GM19193 (cell line): ENCODE measurements around the gene DNAJC1.

ENCODE experiments used
- POLR2A ChIP-seq: IDR thresholded peaks from 4 replicates; pipeline ENCODE4 v1.6.1; 2011; ENCODE audit not compliant: insufficient read depth, insufficient read length; ENCODE audit errors: extremely low read depth

The DNAJC1 gene

DNA sequence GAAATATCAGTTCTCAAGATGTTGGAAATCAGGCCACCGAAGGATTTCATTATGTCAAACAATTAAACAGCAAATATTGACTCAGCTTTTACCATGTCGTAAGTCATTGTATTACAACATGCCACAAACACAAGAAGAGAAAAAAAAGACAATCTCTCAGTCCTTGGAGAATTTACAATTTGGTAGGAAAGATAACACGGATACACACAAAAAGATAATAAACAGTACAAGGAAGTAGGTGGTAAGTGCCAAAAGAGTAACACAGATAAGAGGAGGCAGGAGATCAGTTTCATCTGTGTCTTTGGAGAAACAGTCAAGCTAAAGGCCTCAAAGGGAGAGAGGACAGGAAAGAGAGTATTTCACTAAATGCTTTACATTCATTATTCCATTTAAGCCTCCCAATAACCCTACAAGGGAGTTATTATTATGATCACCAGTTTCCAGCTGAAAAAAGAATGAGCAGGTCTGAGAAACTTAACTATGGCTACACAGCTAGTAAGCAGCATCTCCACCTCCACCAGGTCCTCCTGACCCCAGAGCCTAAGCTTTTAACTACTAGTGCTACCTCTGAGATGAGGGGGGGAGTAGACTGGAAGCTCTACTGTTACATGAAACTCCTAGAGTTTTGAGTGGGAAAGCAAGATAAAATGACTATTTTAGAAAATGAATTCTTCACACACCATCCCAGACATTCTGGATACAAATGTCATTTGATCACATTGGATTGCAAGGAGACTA lies 13.9 kb upstream of the DNAJC1 start:
- TF ChIP-seq POLR2A, result no peak

DNA sequence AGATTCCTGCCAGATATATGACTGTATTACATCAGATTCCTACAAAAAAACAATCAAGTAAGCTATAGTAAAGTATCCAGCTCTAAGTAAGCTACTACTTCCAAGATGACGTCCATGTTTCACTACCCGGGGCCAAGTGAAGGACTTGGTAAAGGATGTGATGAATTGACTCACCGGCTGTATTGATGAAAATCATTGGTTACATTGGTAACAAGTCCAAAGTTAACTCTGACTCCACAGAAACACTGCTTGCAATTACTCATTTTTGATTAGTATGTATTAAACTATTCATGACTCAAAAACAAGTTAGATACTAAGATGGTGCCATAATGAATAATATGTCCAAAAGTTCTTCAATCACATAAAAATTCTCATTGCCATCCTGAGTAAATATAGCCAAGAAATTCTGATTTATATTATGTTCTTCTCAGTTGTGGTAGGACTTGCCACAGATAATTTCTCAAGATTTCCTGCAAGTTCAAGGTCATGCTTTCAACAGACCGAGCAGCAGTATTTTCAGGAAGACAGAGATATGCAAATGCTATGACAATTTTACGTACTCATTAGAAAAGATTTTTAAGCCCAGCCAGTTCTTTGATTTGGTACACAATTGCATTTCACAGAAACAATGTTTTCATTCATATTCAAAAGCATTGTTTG lies 12.6 kb upstream of the DNAJC1 start:
- no peak for TF ChIP-seq POLR2A

DNA sequence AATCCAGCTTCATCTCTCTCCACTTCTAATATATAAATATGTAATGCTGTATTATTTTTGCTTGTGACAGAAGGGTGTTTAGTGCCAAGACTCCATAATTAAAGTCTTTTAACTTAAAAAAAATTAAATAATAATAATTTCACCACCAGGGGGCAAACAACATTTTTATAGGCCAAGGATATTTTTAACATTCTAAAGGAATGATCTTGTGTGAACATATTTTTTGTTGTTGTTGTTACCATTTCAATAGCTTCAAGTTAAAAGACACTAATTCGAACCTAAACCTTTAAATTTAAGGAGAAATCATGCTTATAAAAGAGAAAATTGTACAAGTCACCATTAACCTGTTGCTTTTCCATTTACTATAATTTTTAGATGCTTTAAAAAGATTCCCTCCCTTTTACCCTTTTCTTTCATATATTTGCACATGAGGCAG lies 7.5 kb upstream of the DNAJC1 start:
- TF ChIP-seq POLR2A, result no peak

DNA sequence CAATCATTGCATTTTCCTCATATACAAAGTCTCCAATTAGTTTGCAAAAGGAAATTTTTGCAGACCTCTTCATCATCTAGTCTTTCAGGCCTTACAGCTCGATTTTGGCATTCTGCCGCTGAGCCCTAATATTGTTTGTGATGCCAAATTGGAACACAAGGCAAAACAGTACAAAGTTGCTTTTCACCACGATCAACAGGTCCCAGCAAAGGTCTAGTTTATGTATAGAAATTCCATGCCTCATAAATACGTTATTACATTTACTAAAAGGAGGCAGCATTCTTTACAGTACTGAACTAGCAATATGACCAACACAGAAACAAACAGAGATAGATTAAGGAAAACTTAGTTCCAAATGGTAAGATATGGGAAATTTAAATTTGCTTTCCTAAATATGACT lies 7.0 kb upstream of the DNAJC1 start:
- TF ChIP-seq POLR2A, result no peak

DNA sequence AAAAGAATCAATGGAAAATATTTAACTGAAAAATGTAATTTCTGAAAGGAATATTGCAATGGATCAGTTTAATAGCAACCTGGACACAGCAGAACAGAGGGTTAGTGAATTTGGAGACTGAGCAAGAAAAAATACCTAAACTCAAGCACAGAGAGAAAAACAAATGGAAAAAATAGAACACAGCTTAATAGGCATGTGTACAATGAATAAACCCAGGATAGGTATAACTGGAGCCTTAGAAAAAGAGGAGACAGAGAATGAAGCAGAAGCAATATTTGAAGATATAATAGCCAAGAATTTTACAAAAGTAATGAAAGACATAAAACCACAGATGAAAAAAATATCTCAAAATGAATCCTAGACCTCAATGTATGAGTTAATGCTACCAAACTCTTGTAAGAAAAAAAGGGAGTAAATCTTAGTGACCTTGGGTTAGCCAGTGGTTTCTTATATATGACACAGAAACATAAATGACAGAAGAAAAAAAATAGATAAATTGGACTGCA lies 2.9 kb upstream of the DNAJC1 start:
- TF ChIP-seq POLR2A, result no peak

DNA sequence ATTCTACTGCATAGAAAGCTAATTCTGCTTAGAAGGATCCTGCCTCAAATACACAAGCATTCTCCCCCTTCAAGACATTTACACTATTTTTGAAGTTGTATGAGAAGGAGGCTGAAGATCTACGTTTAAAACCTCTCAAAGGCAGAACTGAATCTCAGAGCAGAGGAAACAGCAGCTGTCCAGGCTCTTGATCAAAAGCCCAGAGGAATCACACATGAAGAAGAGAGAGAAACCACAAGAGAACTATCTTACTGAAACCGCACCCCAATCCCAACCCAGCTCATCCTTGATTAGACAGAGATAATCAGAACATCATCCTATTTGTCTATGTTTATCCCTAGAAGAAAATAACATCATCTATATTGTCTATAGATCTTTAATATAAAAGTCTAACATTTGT lies 2.2 kb upstream of the DNAJC1 start:
- no peak for TF ChIP-seq POLR2A

DNA sequence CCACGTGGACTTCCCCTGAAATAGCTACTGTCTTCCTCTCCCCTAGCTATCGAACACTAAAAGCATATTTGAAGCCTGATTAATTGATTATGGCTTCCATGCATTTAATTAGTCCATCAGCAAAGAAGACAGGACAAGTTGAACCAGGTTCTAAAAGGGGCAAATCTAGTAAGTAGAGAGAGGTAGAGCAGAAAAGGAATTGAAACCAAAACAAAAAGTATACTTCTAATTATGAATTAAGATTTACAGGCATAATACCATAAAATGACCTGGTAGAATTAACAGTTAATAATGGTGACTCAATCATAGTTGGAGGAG lies 393 bp upstream of the DNAJC1 start:
- TF ChIP-seq POLR2A, result no peak

DNA sequence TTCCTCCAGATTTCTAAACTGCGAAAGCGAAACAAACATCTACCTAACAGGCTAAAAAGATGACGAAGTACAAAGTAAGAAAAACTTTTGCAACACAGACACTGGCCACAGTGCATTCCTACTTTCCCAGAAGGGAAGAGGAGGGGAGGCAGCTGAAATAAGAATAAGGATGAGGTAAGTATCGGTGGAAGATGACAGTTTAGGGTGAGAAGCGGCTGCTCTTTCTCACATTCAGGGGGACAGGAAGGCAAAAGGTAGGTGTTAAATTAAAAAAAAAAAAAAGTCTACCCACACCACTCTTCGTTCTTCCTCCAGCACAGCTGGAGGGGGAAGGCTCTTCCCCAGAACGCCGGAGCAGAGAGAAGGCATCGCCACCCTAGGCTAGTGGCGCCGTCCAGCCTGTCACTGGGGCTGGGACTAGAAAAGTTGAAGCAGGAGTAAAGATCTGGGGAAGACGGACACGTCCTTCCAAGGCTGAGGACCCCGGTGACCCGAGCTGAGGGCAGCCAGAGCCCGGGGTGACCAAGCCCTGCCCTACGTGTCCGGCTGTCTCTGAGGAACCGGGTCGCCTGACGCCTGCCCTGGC lies 846 bp downstream of the DNAJC1 start:
- TF ChIP-seq POLR2A, result no peak

DNA sequence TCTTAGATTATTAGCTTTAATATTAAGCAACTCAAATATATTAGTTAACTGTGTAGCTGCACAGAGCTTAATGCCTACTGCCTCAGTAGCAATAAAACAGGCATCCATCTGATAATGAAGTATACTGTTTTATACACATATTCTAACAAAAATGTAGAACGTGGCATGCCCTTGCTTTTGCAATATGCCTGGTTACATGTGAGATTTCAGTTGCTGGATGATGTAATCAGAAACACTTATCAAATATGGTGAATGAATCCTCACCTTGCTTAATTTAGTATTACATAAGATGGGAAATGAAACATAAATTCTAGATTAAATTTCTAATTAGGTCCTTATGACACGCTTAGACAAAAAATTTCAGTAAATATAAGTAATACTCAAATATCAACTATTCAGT lies 8.0 kb downstream of the DNAJC1 start:
- TF ChIP-seq POLR2A, result no peak

DNA sequence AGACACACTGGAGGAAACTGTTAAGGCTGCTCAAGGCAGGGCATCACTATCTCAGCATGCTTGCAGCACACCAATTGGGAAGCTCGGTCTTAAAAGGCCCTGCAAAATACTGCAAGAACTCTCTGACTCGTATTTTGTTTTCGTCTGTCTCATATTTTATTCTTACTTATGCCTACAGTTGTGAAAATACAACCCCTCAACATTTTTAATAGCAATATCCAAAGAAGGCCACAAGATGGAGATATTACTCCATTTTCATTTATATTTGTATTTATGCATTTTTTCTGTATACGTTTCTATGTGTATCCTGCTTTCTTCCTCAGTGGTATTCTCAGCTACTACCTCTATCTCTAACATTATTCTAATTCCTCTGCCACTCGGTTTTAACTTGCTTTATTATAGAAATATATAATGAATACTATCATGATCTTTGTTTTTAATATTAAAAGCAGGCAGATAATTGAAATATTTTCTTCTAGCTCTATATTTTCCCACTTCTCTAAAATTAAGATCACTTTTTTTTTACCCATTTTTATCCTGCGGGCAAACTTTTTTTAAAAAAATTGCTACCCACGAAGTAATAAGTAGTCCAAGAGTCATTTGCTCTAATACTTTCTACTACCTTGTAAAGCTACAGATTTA lies 10.0 kb downstream of the DNAJC1 start:
- TF ChIP-seq POLR2A, result no peak

DNA sequence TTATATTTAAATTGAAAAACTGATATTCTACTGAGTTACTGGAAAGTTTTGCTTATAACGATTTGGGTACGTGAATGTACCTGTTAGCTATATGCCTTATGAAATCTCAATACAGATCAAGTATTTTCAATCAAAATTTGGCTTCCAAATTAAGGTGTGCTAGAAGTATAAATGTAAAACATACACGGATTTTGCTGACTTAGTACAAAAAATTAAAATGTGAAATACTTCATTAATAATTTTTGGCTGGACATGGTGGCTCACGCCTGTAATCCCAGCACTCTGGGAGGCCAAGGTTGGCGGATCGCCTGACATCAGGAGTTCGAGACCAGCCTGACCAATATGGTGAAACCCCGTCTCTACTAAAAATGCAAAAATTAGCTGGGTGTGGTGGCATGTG lies 11.7 kb downstream of the DNAJC1 start:
- TF ChIP-seq POLR2A, result no peak

DNA sequence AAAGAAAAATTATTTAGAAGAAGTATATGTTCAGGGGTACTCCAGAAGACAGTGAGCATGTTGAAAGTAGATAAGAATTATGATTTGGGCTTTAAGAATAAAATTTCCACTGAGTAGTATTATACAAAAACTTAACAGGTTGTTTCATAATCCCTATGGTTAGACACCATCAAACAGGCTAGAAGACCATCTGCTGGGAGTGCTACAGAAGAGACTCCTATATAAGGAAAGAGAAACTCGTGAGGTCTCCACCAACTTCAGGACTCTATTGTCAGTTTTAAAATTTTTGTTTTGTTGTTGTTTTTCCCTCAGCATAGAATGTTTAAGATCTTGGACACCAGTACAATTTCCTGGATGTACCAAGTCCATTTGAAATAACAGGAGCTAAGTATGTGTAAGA lies 13.1 kb downstream of the DNAJC1 start:
- TF ChIP-seq POLR2A, result no peak

DNA sequence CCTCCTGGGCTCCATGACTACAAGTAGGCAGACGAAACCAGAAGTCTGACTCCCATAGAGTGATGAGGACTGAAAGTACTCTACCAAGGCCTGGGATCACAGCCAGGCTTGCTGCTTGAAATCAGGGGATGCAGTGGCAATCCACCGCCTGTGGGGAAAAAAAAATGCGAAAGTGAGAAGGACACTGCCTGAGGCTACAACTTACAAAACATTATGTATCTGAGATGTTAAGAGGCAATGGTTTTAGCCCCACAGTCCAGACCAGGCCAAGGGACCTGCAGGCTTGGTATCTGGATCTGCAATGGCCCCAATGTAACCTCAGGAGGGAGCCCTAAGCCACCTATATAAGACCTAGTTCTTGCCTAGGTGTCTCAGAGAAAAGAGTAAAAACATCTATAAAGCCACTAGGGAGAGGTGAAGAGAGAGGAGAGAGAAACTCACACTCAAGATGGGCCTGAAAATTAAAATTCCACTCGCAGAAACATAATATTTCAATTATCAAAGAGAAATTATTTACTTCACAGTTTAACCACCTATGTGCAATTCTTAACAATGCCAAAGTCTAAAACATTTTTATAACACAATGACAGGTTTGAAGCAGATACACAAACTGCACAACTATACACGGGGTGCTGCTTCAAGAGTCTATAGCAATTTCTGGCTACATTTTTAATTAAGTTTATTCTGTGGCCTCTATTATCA lies 13.9 kb downstream of the DNAJC1 start:
- TF ChIP-seq POLR2A, result no peak

DNA sequence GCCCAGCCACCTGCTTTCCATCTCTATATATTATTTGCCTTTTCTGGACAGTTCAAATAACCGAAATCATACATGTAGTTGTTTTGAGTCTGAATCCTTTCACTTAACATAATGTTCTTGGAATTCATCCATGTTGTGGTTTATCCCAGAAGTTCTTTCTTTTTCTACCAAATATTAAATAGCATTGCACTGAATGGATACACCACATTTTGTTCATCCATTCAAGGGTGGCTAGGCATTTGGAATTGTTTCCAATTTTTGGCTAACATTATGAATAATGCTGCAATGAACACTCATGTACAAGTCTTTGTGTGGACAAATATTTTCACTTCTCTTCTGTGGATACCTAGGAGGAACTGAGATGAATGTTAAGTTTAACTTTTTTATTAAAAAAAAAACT lies 18.0 kb downstream of the DNAJC1 start:
- no peak for TF ChIP-seq POLR2A

DNA sequence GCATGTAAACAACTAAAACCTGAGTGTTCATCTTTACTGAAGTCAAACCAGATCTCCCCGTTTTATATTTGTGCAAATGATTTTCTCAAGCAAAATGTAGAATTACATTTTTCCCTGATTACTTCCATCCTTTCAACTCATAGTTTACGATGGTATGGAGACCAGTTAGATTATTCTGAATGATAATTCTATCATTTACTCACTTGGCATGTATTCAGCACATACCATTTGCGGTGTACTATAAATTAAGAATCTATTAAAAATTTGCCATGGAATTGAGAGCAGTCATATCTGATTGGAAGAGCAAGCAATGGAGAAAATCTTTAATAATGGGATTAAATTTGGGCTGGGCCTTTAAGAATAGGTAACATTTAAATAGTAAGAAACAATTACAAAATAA lies 22.4 kb downstream of the DNAJC1 start:
- TF ChIP-seq POLR2A, result no peak
